UCSD-AML1 (cell line): ENCODE data around the gene PRPF6.
"Not testable (repeated sequence)": the region's sequence is repeated elsewhere in the genome, so short reads cannot be mapped to it uniquely, and the experiment has no call there.

Experiments
- DNase-seq: peaks from one replicate; lab custom pipeline; 2025; ENCODE audit not compliant: unreplicated experiment; lab: John Stamatoyannopoulos, UW

The PRPF6 gene

GRCh38 chr20:63972312-63973159 lies 8.4 kb upstream of the PRPF6 start:
- no peak for DNase-seq

- no peak for DNase-seq
Measured at GRCh38 chr20:63973160-63973479, 7.8 kb upstream of the PRPF6 start.

- DNase-seq: peak; percentile 86
Measured at GRCh38 chr20:63973636-63974401, 7.1 kb upstream of the PRPF6 start.

- DNase-seq: no peak
Measured at GRCh38 chr20:63974402-63975200, 6.3 kb upstream of the PRPF6 start.

- DNase-seq: not testable (repeated sequence)
Measured at GRCh38 chr20:63976511-63976910, 4.4 kb upstream of the PRPF6 start.

- DNase-seq: no peak
Measured at GRCh38 chr20:63976980-63977738, 3.8 kb upstream of the PRPF6 start.

- peak; percentile 54 for DNase-seq
Measured at GRCh38 chr20:63977739-63978276, 3.1 kb upstream of the PRPF6 start.

GRCh38 chr20:63978319-63979228 lies 2.4 kb upstream of the PRPF6 start:
- DNase-seq: peak; percentile 86

- DNase-seq: no peak
Measured at GRCh38 chr20:63979229-63979556, 1.7 kb upstream of the PRPF6 start.

- DNase-seq: peak; percentile 68
Measured at GRCh38 chr20:63979557-63980316, 1.2 kb upstream of the PRPF6 start, which contains the start of gene SAMD10. SAMD10 (minus strand) TSS chr20:63979642; CDS start chr20:63979467, 175 bp downstream.

GRCh38 chr20:63980317-63980805 lies 571 bp upstream of the PRPF6 start:
- no peak for DNase-seq

- DNase-seq: no peak
Measured at GRCh38 chr20:63982937-63983336, 2.0 kb downstream of the PRPF6 start.

GRCh38 chr20:64000906-64001305 lies 20.0 kb downstream of the PRPF6 start:
- no peak for DNase-seq

GRCh38 chr20:64001607-64002011 lies 20.7 kb downstream of the PRPF6 start:
- DNase-seq: no peak

GRCh38 chr20:64003960-64004725 lies 23.2 kb downstream of the PRPF6 start:
- DNase-seq: no peak

GRCh38 chr20:64005394-64005793 lies 24.5 kb downstream of the PRPF6 start:
- no peak for DNase-seq

- no peak for DNase-seq
Measured at GRCh38 chr20:64006490-64006889, 25.6 kb downstream of the PRPF6 start.

GRCh38 chr20:64006902-64007301 lies 26.0 kb downstream of the PRPF6 start:
- DNase-seq: no peak
